ENCODE data around the gene PCDHGA11.
"Not testable (repeated sequence)": the region's sequence is repeated elsewhere in the genome, so short reads cannot be mapped to it uniquely, and the experiment has no call there.

The PCDHGA11 gene

GRCh38 chr5:141399555-141400258 lies 21.1 kb upstream of the PCDHGA11 start:
- no peak for DNase-seq

- DNase-seq = no peak
These were observed 18.2 kb upstream of the PCDHGA11 start, which contains the start of gene PCDHGA9 for GRCh38 chr5:141402553-141403243. TSS of gene PCDHGA9 (plus strand) at chr5:141402778. CDS start at chr5:141402953, 175 bp downstream.

- no peak for DNase-seq
These were observed 17.5 kb upstream of the PCDHGA11 start for GRCh38 chr5:141403387-141403786.

GRCh38 chr5:141407790-141408505 lies 12.9 kb upstream of the PCDHGA11 start, which contains the start of gene PCDHGB6:
TSS of gene PCDHGB6 (plus strand) at chr5:141408021. CDS start at chr5:141408203, 182 bp downstream.
- not testable (repeated sequence) for DNase-seq

GRCh38 chr5:141409598-141410306 lies 11.1 kb upstream of the PCDHGA11 start:
- no peak for DNase-seq

GRCh38 chr5:141411575-141411974 lies 9.3 kb upstream of the PCDHGA11 start:
- no peak for DNase-seq

- DNase-seq = no peak
These were observed 7.9 kb upstream of the PCDHGA11 start, which contains the start of gene PCDHGA10 for GRCh38 chr5:141412854-141413539. TSS of gene PCDHGA10 (plus strand) at chr5:141412987. CDS start at chr5:141413176, 189 bp downstream.

- DNase-seq = no peak
These were observed 7.2 kb upstream of the PCDHGA11 start for GRCh38 chr5:141413540-141414069.

GRCh38 chr5:141414548-141415274 lies 6.1 kb upstream of the PCDHGA11 start:
- not testable (repeated sequence) for DNase-seq

GRCh38 chr5:141415275-141415618 lies 5.6 kb upstream of the PCDHGA11 start:
- not testable (repeated sequence) for DNase-seq

- DNase-seq = not testable (repeated sequence)
These were observed 3.2 kb upstream of the PCDHGA11 start, which contains the start of gene PCDHGB7 for GRCh38 chr5:141417494-141418172. TSS of gene PCDHGB7 (plus strand) at chr5:141417677. CDS start at chr5:141417860, 183 bp downstream.

- DNase-seq = no peak
These were observed 1.6 kb upstream of the PCDHGA11 start for GRCh38 chr5:141419074-141419880.

- no peak for DNase-seq
These were observed 621 bp downstream of the PCDHGA11 start for GRCh38 chr5:141421489-141421855.

- no peak for DNase-seq
These were observed 2.0 kb downstream of the PCDHGA11 start for GRCh38 chr5:141422742-141423291.

- DNase-seq = no peak
These were observed 7.1 kb downstream of the PCDHGA11 start for GRCh38 chr5:141427783-141428426.

GRCh38 chr5:141430332-141431113 lies 9.7 kb downstream of the PCDHGA11 start, which contains the start of gene PCDHGA12:
TSS of gene PCDHGA12 (plus strand) at chr5:141430507. CDS start at chr5:141430760, 253 bp downstream.
- no peak for DNase-seq

- no peak for DNase-seq
These were observed 10.4 kb downstream of the PCDHGA11 start for GRCh38 chr5:141431286-141431685.

GRCh38 chr5:141432308-141432707 lies 11.5 kb downstream of the PCDHGA11 start:
- not testable (repeated sequence) for DNase-seq
